Measurements from ENCODE around the gene SFTA2. TPM values are rescaled to one million over a fixed set of nuclear protein-coding genes. Genes with fewer than 3 reads are reported as not detected.

Gene SFTA2
- total and polyA plus RNA-seq, 2 of the 8 experiments (the other 6 are each of a cell fraction or from before 2014, with no cell fraction given), result not detected

DNA sequence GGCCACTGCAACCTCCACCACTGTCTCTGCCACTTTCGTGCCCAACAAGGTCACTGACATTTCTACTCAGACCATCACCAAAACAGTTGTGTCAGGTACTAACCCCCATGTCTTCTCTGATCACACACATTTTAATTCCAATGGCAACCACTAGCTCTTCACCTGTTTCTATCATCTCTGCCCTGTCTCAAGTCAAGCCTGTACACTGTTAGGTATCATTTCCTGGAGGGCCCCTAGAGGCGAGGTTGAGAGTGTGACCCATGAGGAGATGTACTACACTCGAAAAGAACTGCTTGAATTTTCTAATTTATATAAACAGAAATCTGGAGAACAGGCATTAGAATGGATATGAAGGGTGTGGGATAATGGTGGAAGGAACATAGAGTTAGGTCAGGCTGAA is 34.2 kb upstream of the SFTA2 start:
- no peak overlapping the region for H4K5ac ChIP-seq (ENCODE audit: insufficient read length, low read depth, low read length)

More for the DNA sequence above, 34.2 kb upstream of the SFTA2 start:
- Histone ChIP-seq H3K4me3 (ENCODE audit: extremely low read depth in 1 of 4, insufficient read depth in 2 of 4, low read depth in 3 of 4, low read length in 4 of 4) (no peak overlapping the region), H3K23ac (ENCODE audit: insufficient read length) (no peak overlapping the region), H3K23me2 (ENCODE audit: low read depth, low read length) (no peaks in the 10 kb centered on the region; the same call in 1 of the 2 replicates), H2BK12ac (ENCODE audit: low read depth, low read length) (no peak overlapping the region), H3K4me2 (ENCODE audit: insufficient read depth in 1 of 2, low read depth in 2 of 2, low read length in 2 of 2) (no peak overlapping the region), H4K8ac (ENCODE audit: extremely low read depth, insufficient read depth, low read length) (no peak overlapping the region), H3K79me1 (ENCODE audit: low read depth, low read length) (no peaks in the 10 kb centered on the region), H3K27ac (ENCODE audit: low read depth, low read length) (no peak overlapping the region), H2BK20ac (ENCODE audit: low read length) (0 out of 2 replicates have a peak overlapping the region, but pooled peaks have one; percentile 13), H2BK120ac (replicated peaks; ENCODE audit: low read depth, low read length) (no peak overlapping the region), H3K14ac (ENCODE audit: insufficient read length) (no peak overlapping the region), H3K27me3 (replicated peaks in 1 of 4; ENCODE audit: control insufficient read depth in 3 of 4, extremely low read depth in 1 of 4, insufficient read depth in 3 of 4, low read length in 3 of 4) (no peaks in the 10 kb centered on the region), H3K9ac (replicated peaks in 1 of 4; ENCODE audit: extremely low read depth in 1 of 4, low read depth in 3 of 4, low read length in 3 of 4) (no peak overlapping the region), H3K4ac (replicated peaks; ENCODE audit: insufficient read length, low read depth, low read length) (no peak overlapping the region), H2AFZ (ENCODE audit: low read length) (no peak overlapping the region), H3K18ac (ENCODE audit: extremely low read depth, low read length) (no peak overlapping the region), H2BK15ac (ENCODE audit: low read length) (no peak overlapping the region), H3K36me3 (ENCODE audit: control insufficient read depth in 2 of 4, insufficient read depth in 4 of 4, low read length in 3 of 4) (no peaks in the 10 kb centered on the region), H2BK5ac (ENCODE audit: low read depth, low read length) (no peak overlapping the region), H3K79me2 (ENCODE audit: control insufficient read depth in 1 of 2, insufficient read depth in 2 of 2, low read length in 2 of 2) (no peaks in the 10 kb centered on the region), H2AK5ac (ENCODE audit: low read depth, low read length) (no peak overlapping the region), H3K56ac (replicated peaks; ENCODE audit: insufficient read length, low read depth, low read length) (no peak overlapping the region), H3K9me3 (ENCODE audit: insufficient read depth in 2 of 2, low read depth in 1 of 2, low read length in 1 of 2) (no peaks in the 10 kb centered on the region), H4K20me1 (replicated peaks in 1 of 2; ENCODE audit: control insufficient read depth in 1 of 2, insufficient read depth in 2 of 2, low read length in 2 of 2) (no peaks in the 10 kb centered on the region), H3K4me1 (replicated peaks in 1 of 4; ENCODE audit: control insufficient read depth in 3 of 4, insufficient read depth in 4 of 4, low read length in 3 of 4) (peaks cover 0 to 4% (median 0%) of the 10 kb centered on the region in 4 experiments; a peak in 1 of 7 replicates), H4K91ac (replicated peaks; ENCODE audit: insufficient read length, low read length) (no peak overlapping the region)
- FAIRE-seq (no peak), DNase-seq (ENCODE audit: low read depth in 1 of 2, low spot score in 2 of 2) (no peak)
- TF ChIP-seq BACH1 (IDR thresholded peaks at IDR 0.05; ENCODE audit: low read length) (no peak), PHF8 (conservative IDR thresholded peaks at IDR 0.05; ENCODE audit: low read depth, low read length) (no peak), CHD1 (IDR thresholded peaks at IDR 0.05; ENCODE audit: low read depth, low read length) (no peak), MAFK (IDR thresholded peaks at IDR 0.05; ENCODE audit: low read depth, low read length) (no peak), SP2 (IDR thresholded peaks at IDR 0.05; ENCODE audit: low read length) (no peak), SP1 (IDR thresholded peaks at IDR 0.05; ENCODE audit: low read depth, low read length) (no peak), HDAC6 (IDR thresholded peaks at IDR 0.05; ENCODE audit: low read depth, low read length) (no peak)
- WGBS, 2 experiments (ENCODE audit: extremely low coverage in 1 of 2, insufficient coverage in 1 of 2, insufficient read length in 1 of 2, insufficient replicate concordance in 2 of 2, low coverage in 1 of 2, low lambda C conversion rate in 2 of 2, missing lambda C conversion rate in 1 of 2), result 68% methylated on average over 3 of the region's 3 CpGs; no CpG with 5 or more reads in 1 of the 2 experiments
- CTCF ChIA-PET (ENCODE audit: partially characterized antibody), result interaction anchor here (1.0 to 3.4 kb wide), 3 partner anchors 9 to 144 kb away, joined by 3 to 10 read pairs (median 4); no protein-coding TSS in a partner anchor
- POLR2A ChIA-PET (ENCODE audit: partially characterized antibody), result no interaction called here
